Hepatocyte (in vitro differentiated cells): ENCODE data around the gene SHROOM4.

ENCODE experiments used
- EZH2 ChIP-seq: fragments of 200-600 bp; sonication (generic); IDR thresholded peaks from 2 replicates; pipeline ENCODE4 v1.6.1; 2016; ENCODE audit warnings: antibody characterized with exemption, mild to moderate bottlenecking, borderline replicate concordance
- EZH2phosphoT487 ChIP-seq: fragments of 200-600 bp; sonication (generic); IDR thresholded peaks from one replicate; pipeline ENCODE4 v1.6.1; 2018; ENCODE audit warnings: antibody characterized with exemption, mild to moderate bottlenecking, low read depth, moderate library complexity; ENCODE audit not compliant: unreplicated experiment, severe bottlenecking
- TF ChIP-seq, protein P1 (sequence below): fragments of 200-600 bp; sonication (generic); IDR thresholded peaks from 2 replicates; pipeline ENCODE4 v1.5.1; 2016; ENCODE audit warnings: antibody characterized with exemption, mild to moderate bottlenecking; ENCODE audit not compliant: poor library complexity

DNA sequence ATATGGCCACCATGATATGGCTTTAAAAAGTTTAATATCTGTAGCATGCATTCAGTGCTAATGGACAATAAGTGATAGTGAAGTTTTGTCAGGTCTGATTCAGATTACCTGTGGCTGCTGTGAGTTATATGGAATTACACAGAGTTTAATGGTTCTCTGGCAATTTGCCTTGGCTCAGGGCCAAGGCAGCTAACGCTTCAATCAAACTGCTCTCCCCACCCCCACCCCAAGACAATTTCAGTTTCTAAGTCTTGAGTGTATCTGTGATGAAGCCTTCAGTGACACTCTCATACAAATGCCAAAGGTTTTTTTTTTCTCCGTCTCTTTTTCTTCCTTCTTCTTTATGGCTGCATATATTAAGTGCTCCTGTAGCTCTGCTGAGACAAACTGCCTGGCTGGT, 106.6 kb downstream of the SHROOM4 start:
- TF ChIP-seq, protein P1, sequence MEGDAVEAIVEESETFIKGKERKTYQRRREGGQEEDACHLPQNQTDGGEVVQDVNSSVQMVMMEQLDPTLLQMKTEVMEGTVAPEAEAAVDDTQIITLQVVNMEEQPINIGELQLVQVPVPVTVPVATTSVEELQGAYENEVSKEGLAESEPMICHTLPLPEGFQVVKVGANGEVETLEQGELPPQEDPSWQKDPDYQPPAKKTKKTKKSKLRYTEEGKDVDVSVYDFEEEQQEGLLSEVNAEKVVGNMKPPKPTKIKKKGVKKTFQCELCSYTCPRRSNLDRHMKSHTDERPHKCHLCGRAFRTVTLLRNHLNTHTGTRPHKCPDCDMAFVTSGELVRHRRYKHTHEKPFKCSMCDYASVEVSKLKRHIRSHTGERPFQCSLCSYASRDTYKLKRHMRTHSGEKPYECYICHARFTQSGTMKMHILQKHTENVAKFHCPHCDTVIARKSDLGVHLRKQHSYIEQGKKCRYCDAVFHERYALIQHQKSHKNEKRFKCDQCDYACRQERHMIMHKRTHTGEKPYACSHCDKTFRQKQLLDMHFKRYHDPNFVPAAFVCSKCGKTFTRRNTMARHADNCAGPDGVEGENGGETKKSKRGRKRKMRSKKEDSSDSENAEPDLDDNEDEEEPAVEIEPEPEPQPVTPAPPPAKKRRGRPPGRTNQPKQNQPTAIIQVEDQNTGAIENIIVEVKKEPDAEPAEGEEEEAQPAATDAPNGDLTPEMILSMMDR, result no peak
- TF ChIP-seq EZH2 (no peak), EZH2phosphoT487 (no peak)
